Amniotic stem cell (primary cell): ENCODE measurements around the gene NOMO2.
"Not testable (repeated sequence)": the region's sequence is repeated elsewhere in the genome, so short reads cannot be mapped to it uniquely, and the experiment has no call there.

Experiments used
- DNase-seq: peaks from one replicate; lab custom pipeline; 2025; lab: John Stamatoyannopoulos, UW

Gene NOMO2

GRCh38 chr16:18575298-18575917, 13.5 kb upstream of the NOMO2 start:
- DNase-seq = not testable (repeated sequence)

- DNase-seq = not testable (repeated sequence)
Measured at GRCh38 chr16:18573887-18574286, 12.0 kb upstream of the NOMO2 start.

GRCh38 chr16:18572973-18573372, 11.1 kb upstream of the NOMO2 start:
- DNase-seq = not testable (repeated sequence)

- DNase-seq = not testable (repeated sequence)
Measured at GRCh38 chr16:18571307-18571850, 9.5 kb upstream of the NOMO2 start.

GRCh38 chr16:18570529-18571306, 8.8 kb upstream of the NOMO2 start:
- DNase-seq = not testable (repeated sequence)

GRCh38 chr16:18560416-18561220, 1.3 kb downstream of the NOMO2 start:
- DNase-seq = not testable (repeated sequence)

- not testable (repeated sequence) for DNase-seq
Measured at GRCh38 chr16:18553671-18554070, 8.2 kb downstream of the NOMO2 start.

GRCh38 chr16:18547382-18547781, 14.5 kb downstream of the NOMO2 start:
- not testable (repeated sequence) for DNase-seq

GRCh38 chr16:18546853-18547252, 15.0 kb downstream of the NOMO2 start:
- DNase-seq = not testable (repeated sequence)

- not testable (repeated sequence) for DNase-seq
Measured at GRCh38 chr16:18544232-18545081, 17.4 kb downstream of the NOMO2 start.

- DNase-seq = not testable (repeated sequence)
Measured at GRCh38 chr16:18541912-18542311, 20.0 kb downstream of the NOMO2 start.

GRCh38 chr16:18537004-18537403, 24.9 kb downstream of the NOMO2 start:
- DNase-seq = not testable (repeated sequence)

GRCh38 chr16:18535519-18536168, 26.3 kb downstream of the NOMO2 start:
- not testable (repeated sequence) for DNase-seq

GRCh38 chr16:18534308-18534707, 27.6 kb downstream of the NOMO2 start:
- DNase-seq = not testable (repeated sequence)

GRCh38 chr16:18531323-18531722, 30.6 kb downstream of the NOMO2 start:
- DNase-seq = not testable (repeated sequence)

GRCh38 chr16:18530329-18530728, 31.6 kb downstream of the NOMO2 start:
- not testable (repeated sequence) for DNase-seq

GRCh38 chr16:18526547-18526946, 35.4 kb downstream of the NOMO2 start:
- not testable (repeated sequence) for DNase-seq

GRCh38 chr16:18525882-18526482, 35.9 kb downstream of the NOMO2 start:
- DNase-seq = not testable (repeated sequence)

GRCh38 chr16:18522637-18523036, 39.3 kb downstream of the NOMO2 start:
- not testable (repeated sequence) for DNase-seq
